NB4 (cell line): Measurements from ENCODE around the gene CFAP299.
A peak's percentile ranks its signal among the peaks of the same experiment; 100 is the strongest.

Experiments
- MAX ChIP-seq: IDR thresholded peaks from 2 replicates; pipeline ENCODE4 v1.6.1; 2011; ENCODE audit warnings: low read depth, low read length
- MYC ChIP-seq: IDR thresholded peaks from 2 replicates; pipeline ENCODE4 v1.6.1; 2011; ENCODE audit warnings: low read depth, low read length
- POLR2A ChIP-seq: IDR thresholded peaks from 2 replicates; pipeline ENCODE4 v1.6.1; 2011; ENCODE audit warnings: mild to moderate bottlenecking; ENCODE audit not compliant: insufficient read length; ENCODE audit errors: extremely low read depth
- TF ChIP-seq, protein P1 (sequence below): IDR thresholded peaks from one replicate; pipeline ENCODE4 v1.5.1; 2012; ENCODE audit warnings: low read depth, low read length

DNA sequence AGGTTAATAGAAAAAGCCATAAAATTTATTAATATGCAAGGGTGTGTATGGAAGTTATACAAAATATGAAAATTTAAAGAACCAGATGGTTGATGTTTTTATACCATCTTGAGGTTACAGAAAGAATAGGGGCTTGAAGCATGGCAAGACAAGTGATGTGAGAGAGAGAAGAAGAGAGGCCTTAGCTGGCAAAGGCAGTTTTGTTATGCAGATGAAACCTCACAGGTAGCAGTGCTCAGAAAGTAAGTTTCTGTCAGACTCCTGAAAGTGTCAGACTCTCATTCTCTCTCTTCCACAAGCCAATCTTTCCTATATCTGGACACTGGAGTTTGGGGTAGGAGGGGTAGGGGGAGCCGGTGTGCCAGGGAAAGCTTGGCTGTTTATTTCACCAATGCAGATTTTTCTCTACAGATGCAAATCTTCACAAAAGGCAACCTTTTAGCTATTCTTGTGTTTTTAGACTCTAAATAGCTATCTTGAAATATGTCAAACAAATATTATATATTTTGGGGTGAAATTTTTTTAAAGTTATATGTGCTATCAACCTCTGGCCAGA is 124.5 kb downstream of the CFAP299 start:
- TF ChIP-seq, protein P1, sequence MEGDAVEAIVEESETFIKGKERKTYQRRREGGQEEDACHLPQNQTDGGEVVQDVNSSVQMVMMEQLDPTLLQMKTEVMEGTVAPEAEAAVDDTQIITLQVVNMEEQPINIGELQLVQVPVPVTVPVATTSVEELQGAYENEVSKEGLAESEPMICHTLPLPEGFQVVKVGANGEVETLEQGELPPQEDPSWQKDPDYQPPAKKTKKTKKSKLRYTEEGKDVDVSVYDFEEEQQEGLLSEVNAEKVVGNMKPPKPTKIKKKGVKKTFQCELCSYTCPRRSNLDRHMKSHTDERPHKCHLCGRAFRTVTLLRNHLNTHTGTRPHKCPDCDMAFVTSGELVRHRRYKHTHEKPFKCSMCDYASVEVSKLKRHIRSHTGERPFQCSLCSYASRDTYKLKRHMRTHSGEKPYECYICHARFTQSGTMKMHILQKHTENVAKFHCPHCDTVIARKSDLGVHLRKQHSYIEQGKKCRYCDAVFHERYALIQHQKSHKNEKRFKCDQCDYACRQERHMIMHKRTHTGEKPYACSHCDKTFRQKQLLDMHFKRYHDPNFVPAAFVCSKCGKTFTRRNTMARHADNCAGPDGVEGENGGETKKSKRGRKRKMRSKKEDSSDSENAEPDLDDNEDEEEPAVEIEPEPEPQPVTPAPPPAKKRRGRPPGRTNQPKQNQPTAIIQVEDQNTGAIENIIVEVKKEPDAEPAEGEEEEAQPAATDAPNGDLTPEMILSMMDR = peak; percentile 6
- TF ChIP-seq MAX = no peak
- no peak for TF ChIP-seq MYC
- TF ChIP-seq POLR2A = no peak
